ENCODE measurements around the gene PAWR. TPM values are rescaled to one million over a fixed set of nuclear protein-coding genes. Genes with fewer than 3 reads are reported as not detected.
"Not testable (repeated sequence)": the region's sequence is repeated elsewhere in the genome, so short reads cannot be mapped to it uniquely, and the experiment has no call there.

The PAWR gene
- total RNA-seq, 2 experiments from 2014 or later: 5.2 to 5.6 TPM

GRCh38 chr12:79659961-79660431 is 30.8 kb downstream of the PAWR start:
- H3K27ac Mint-ChIP-seq: no peak overlapping the region
- CTCF ChIA-PET: no interaction called here
- no peaks in the 10 kb centered on the region for H3K36me3 Mint-ChIP-seq (ENCODE audit: low read depth)

GRCh38 chr12:79658221-79658620 is 32.5 kb downstream of the PAWR start:
- H3K27me3 Mint-ChIP-seq (ENCODE audit: low read depth): peaks cover 8% of the 10 kb centered on the region
- no peak for DNase-seq
- H3K9me3 Mint-ChIP-seq: no peaks in the 10 kb centered on the region
- intact Hi-C loops (cut with micrococcal nuclease): no loop called here
- CTCF ChIA-PET: interaction anchor here (1.1 kb wide), 1 partner anchor 18 kb away, joined by 5 read pairs; no protein-coding TSS in a partner anchor
- H3K36me3 Mint-ChIP-seq (ENCODE audit: low read depth): no peaks in the 10 kb centered on the region
- no peaks in the 10 kb centered on the region for H3K4me1 Mint-ChIP-seq (ENCODE audit: low read depth)
- no peak overlapping the region for H3K4me3 Mint-ChIP-seq
- no peak overlapping the region for H3K27ac Mint-ChIP-seq

More at GRCh38 chr12:79659961-79660431, 30.8 kb downstream of the PAWR start:
- Mint-ChIP-seq H3K9me3 (no peaks in the 10 kb centered on the region), H3K27me3 (ENCODE audit: low read depth) (peaks cover 8% of the 10 kb centered on the region), H3K4me1 (ENCODE audit: low read depth) (no peaks in the 10 kb centered on the region), H3K4me3 (no peak overlapping the region)
- intact Hi-C loops (cut with micrococcal nuclease): no loop called here
- no peak for DNase-seq

- no peak for DNase-seq
- no peaks in the 10 kb centered on the region for H3K36me3 Mint-ChIP-seq (ENCODE audit: low read depth)
- peaks cover 8% of the 10 kb centered on the region for H3K27me3 Mint-ChIP-seq (ENCODE audit: low read depth)
- H3K4me1 Mint-ChIP-seq (ENCODE audit: low read depth): no peaks in the 10 kb centered on the region
- no peaks in the 10 kb centered on the region for H3K9me3 Mint-ChIP-seq
- H3K4me3 Mint-ChIP-seq: no peak overlapping the region
- intact Hi-C loops (cut with micrococcal nuclease): no loop called here
- CTCF ChIA-PET: interaction anchor here (0.6 kb wide), 1 partner anchor 14 kb away, joined by 3 read pairs; no protein-coding TSS in a partner anchor
- no peak overlapping the region for H3K27ac Mint-ChIP-seq
Measured at GRCh38 chr12:79657136-79657535, 33.6 kb downstream of the PAWR start.

- no peak overlapping the region for H3K4me3 Mint-ChIP-seq
- DNase-seq: no peak
- no peaks in the 10 kb centered on the region for H3K4me1 Mint-ChIP-seq (ENCODE audit: low read depth)
- H3K27ac Mint-ChIP-seq: no peak overlapping the region
- intact Hi-C loops (cut with micrococcal nuclease): no loop called here
- H3K27me3 Mint-ChIP-seq (ENCODE audit: low read depth): peaks cover 5% of the 10 kb centered on the region
- no peaks in the 10 kb centered on the region for H3K36me3 Mint-ChIP-seq (ENCODE audit: low read depth)
- CTCF ChIA-PET: no interaction called here
- H3K9me3 Mint-ChIP-seq: no peaks in the 10 kb centered on the region
Measured at GRCh38 chr12:79655036-79655435, 35.7 kb downstream of the PAWR start.

GRCh38 chr12:79652521-79652920 is 38.2 kb downstream of the PAWR start:
- H3K27me3 Mint-ChIP-seq (ENCODE audit: low read depth): peaks cover 3% of the 10 kb centered on the region
- CTCF ChIA-PET: no interaction called here
- no peak for DNase-seq
- no peaks in the 10 kb centered on the region for H3K9me3 Mint-ChIP-seq
- no peak overlapping the region for H3K27ac Mint-ChIP-seq
- intact Hi-C loops (cut with micrococcal nuclease): no loop called here
- H3K4me1 Mint-ChIP-seq (ENCODE audit: low read depth): no peaks in the 10 kb centered on the region
- H3K4me3 Mint-ChIP-seq: no peak overlapping the region
- no peaks in the 10 kb centered on the region for H3K36me3 Mint-ChIP-seq (ENCODE audit: low read depth)

GRCh38 chr12:79650440-79650839 is 40.3 kb downstream of the PAWR start:
- Mint-ChIP-seq H3K4me3 (no peak overlapping the region), H3K9me3 (no peaks in the 10 kb centered on the region), H3K27ac (no peak overlapping the region), H3K4me1 (ENCODE audit: low read depth) (no peaks in the 10 kb centered on the region), H3K27me3 (ENCODE audit: low read depth) (peaks cover 1% of the 10 kb centered on the region), H3K36me3 (ENCODE audit: low read depth) (no peaks in the 10 kb centered on the region)
- CTCF ChIA-PET: no interaction called here
- intact Hi-C loops (cut with micrococcal nuclease): no loop called here
- no peak for DNase-seq

- no peak for DNase-seq
- Mint-ChIP-seq H3K4me1 (ENCODE audit: low read depth) (no peaks in the 10 kb centered on the region), H3K9me3 (no peaks in the 10 kb centered on the region), H3K36me3 (ENCODE audit: low read depth) (no peaks in the 10 kb centered on the region), H3K4me3 (no peak overlapping the region), H3K27me3 (ENCODE audit: low read depth) (peaks cover 1% of the 10 kb centered on the region), H3K27ac (no peak overlapping the region)
- intact Hi-C loops (cut with micrococcal nuclease): no loop called here
- CTCF ChIA-PET: no interaction called here
Measured at GRCh38 chr12:79648881-79649280, 41.9 kb downstream of the PAWR start.

GRCh38 chr12:79646843-79647242 is 43.9 kb downstream of the PAWR start:
- H3K4me3 Mint-ChIP-seq; intact Hi-C loops (cut with micrococcal nuclease); H3K9me3 Mint-ChIP-seq; H3K27me3 Mint-ChIP-seq (ENCODE audit: low read depth); H3K27ac Mint-ChIP-seq; H3K36me3 Mint-ChIP-seq (ENCODE audit: low read depth); H3K4me1 Mint-ChIP-seq (ENCODE audit: low read depth); CTCF ChIA-PET; DNase-seq: not testable (repeated sequence)

- Mint-ChIP-seq H3K4me1 (ENCODE audit: low read depth) (no peaks in the 10 kb centered on the region), H3K4me3 (no peak overlapping the region), H3K27ac (no peak overlapping the region), H3K9me3 (no peaks in the 10 kb centered on the region), H3K27me3 (ENCODE audit: low read depth) (peaks cover 2% of the 10 kb centered on the region), H3K36me3 (ENCODE audit: low read depth) (no peaks in the 10 kb centered on the region)
- DNase-seq: no peak
- CTCF ChIA-PET: no interaction called here
- intact Hi-C loops (cut with micrococcal nuclease): no loop called here
Measured at GRCh38 chr12:79645235-79645630, 45.5 kb downstream of the PAWR start.

GRCh38 chr12:79644274-79645234 is 46.2 kb downstream of the PAWR start:
- H3K9me3 Mint-ChIP-seq: no peaks in the 10 kb centered on the region

GRCh38 chr12:79643821-79644220 is 46.9 kb downstream of the PAWR start:
- CTCF ChIA-PET: interaction anchor here (0.6 kb wide), 1 partner anchor 13 kb away, joined by 3 read pairs; no protein-coding TSS in a partner anchor
- no peaks in the 10 kb centered on the region for H3K4me1 Mint-ChIP-seq (ENCODE audit: low read depth)
- intact Hi-C loops (cut with micrococcal nuclease): no loop called here
- no peak for DNase-seq
- no peaks in the 10 kb centered on the region for H3K9me3 Mint-ChIP-seq
- no peaks in the 10 kb centered on the region for H3K36me3 Mint-ChIP-seq (ENCODE audit: low read depth)
- no peak overlapping the region for H3K27ac Mint-ChIP-seq
- H3K4me3 Mint-ChIP-seq: no peak overlapping the region
- peaks cover 4% of the 10 kb centered on the region for H3K27me3 Mint-ChIP-seq (ENCODE audit: low read depth)

More at GRCh38 chr12:79644274-79645234, 46.2 kb downstream of the PAWR start:
- no peak for DNase-seq
- intact Hi-C loops (cut with micrococcal nuclease): no loop called here
- H3K27me3 Mint-ChIP-seq (ENCODE audit: low read depth): peaks cover 4% of the 10 kb centered on the region
- H3K4me1 Mint-ChIP-seq (ENCODE audit: low read depth): no peaks in the 10 kb centered on the region
- CTCF ChIA-PET: no interaction called here
- H3K36me3 Mint-ChIP-seq (ENCODE audit: low read depth): no peaks in the 10 kb centered on the region
- no peak overlapping the region for H3K27ac Mint-ChIP-seq
- no peak overlapping the region for H3K4me3 Mint-ChIP-seq

GRCh38 chr12:79638490-79638889 is 52.3 kb downstream of the PAWR start:
- intact Hi-C loops (cut with micrococcal nuclease): no loop called here
- no peaks in the 10 kb centered on the region for H3K4me1 Mint-ChIP-seq (ENCODE audit: low read depth)
- no peak overlapping the region for H3K27ac Mint-ChIP-seq
- peaks cover 2% of the 10 kb centered on the region for H3K27me3 Mint-ChIP-seq (ENCODE audit: low read depth)
- H3K36me3 Mint-ChIP-seq (ENCODE audit: low read depth): no peaks in the 10 kb centered on the region
- CTCF ChIA-PET: no interaction called here
- no peaks in the 10 kb centered on the region for H3K9me3 Mint-ChIP-seq
- H3K4me3 Mint-ChIP-seq: no peak overlapping the region
- DNase-seq: no peak

GRCh38 chr12:79637093-79637492 is 53.7 kb downstream of the PAWR start:
- peaks cover 2% of the 10 kb centered on the region for H3K27me3 Mint-ChIP-seq (ENCODE audit: low read depth)
- no peaks in the 10 kb centered on the region for H3K4me1 Mint-ChIP-seq (ENCODE audit: low read depth)
- H3K9me3 Mint-ChIP-seq: no peaks in the 10 kb centered on the region
- intact Hi-C loops (cut with micrococcal nuclease): no loop called here
- H3K4me3 Mint-ChIP-seq: no peak overlapping the region
- no peaks in the 10 kb centered on the region for H3K36me3 Mint-ChIP-seq (ENCODE audit: low read depth)
- CTCF ChIA-PET: no interaction called here
- no peak overlapping the region for H3K27ac Mint-ChIP-seq
- no peak for DNase-seq

Measured in activated naive CD4-positive, alpha-beta T cell treated with anti-CD3 and anti-CD28 coated beads for 36 hours (primary cell).